H9 (cell line): ENCODE measurements around the gene FBXL14. TPM values are rescaled to one million over a fixed set of nuclear protein-coding genes. Genes with fewer than 3 reads are reported as not detected.

Experiments used
- DNase-seq: peaks from one replicate; pipeline ENCODE4 v3.0.0-alpha.2; 2017
- H2AFZ ChIP-seq: one replicate; pipeline ENCODE4 v1.6.1; 2013; ENCODE audit warnings: mild to moderate bottlenecking, low read length, control low read depth, moderate library complexity
- H2AK5ac ChIP-seq: 2 replicates; pipeline ENCODE4 v1.6.1; 2013; ENCODE audit warnings: low read length, control low read depth, mixed read lengths; ENCODE audit not compliant: insufficient read length
- H2BK120ac ChIP-seq: one replicate; pipeline ENCODE4 v1.6.1; 2013; ENCODE audit warnings: low read depth, mild to moderate bottlenecking, low read length, control low read depth, inconsistent platforms; ENCODE audit not compliant: poor library complexity, severe bottlenecking
- H2BK12ac ChIP-seq: 2 replicates; pipeline ENCODE4 v1.6.1; 2013; ENCODE audit warnings: low read length, control low read depth, mixed read lengths, low read depth; ENCODE audit not compliant: insufficient read length
- H2BK15ac ChIP-seq: 2 replicates; pipeline ENCODE4 v1.6.1; 2013; ENCODE audit warnings: low read depth, low read length, control low read depth
- H2BK20ac ChIP-seq: one replicate; pipeline ENCODE4 v1.6.1; 2013; ENCODE audit warnings: low read depth, mild to moderate bottlenecking, low read length, control low read depth, inconsistent platforms; ENCODE audit not compliant: poor library complexity, severe bottlenecking
- H2BK5ac ChIP-seq: 2 replicates; pipeline ENCODE4 v1.6.1; 2013; ENCODE audit warnings: low read length, control low read depth, mixed read lengths; ENCODE audit not compliant: insufficient read length
- H3K14ac ChIP-seq: 2 replicates; pipeline ENCODE4 v1.6.1; 2013; ENCODE audit warnings: low read length, control low read depth; ENCODE audit not compliant: insufficient read depth
- H3K18ac ChIP-seq: 2 replicates; pipeline ENCODE4 v1.6.1; 2013; ENCODE audit warnings: low read depth, mild to moderate bottlenecking, mixed read lengths, low read length, control low read depth; ENCODE audit not compliant: insufficient read length
- H3K23ac ChIP-seq: 2 replicates; pipeline ENCODE4 v1.6.1; 2013; ENCODE audit warnings: low read length, control low read depth, mixed read lengths, low read depth; ENCODE audit not compliant: insufficient read length
- H3K23me2 ChIP-seq: 2 replicates; pipeline ENCODE4 v1.6.1; 2013; ENCODE audit warnings: low read depth, mild to moderate bottlenecking, mixed read lengths, low read length, control low read depth; ENCODE audit not compliant: insufficient read length, poor library complexity, severe bottlenecking
- H3K27ac ChIP-seq: 2 replicates; pipeline ENCODE4 v1.5.1; 2013; ENCODE audit warnings: low read length, control low read depth, mixed read lengths, low read depth; ENCODE audit not compliant: insufficient read length
- H3K27me3 ChIP-seq: 2 replicates; pipeline ENCODE4 v1.6.1; 2013; ENCODE audit warnings: low read length, control low read depth, inconsistent platforms; ENCODE audit not compliant: insufficient read depth
- H3K4ac ChIP-seq: 2 replicates; pipeline ENCODE4 v1.6.1; 2013; ENCODE audit warnings: low read depth, mild to moderate bottlenecking, control low read depth, inconsistent platforms, low read length, moderate library complexity
- H3K4me1 ChIP-seq: 2 replicates; pipeline ENCODE4 v1.6.1; 2013; ENCODE audit warnings: low read length, control low read depth, inconsistent platforms; ENCODE audit not compliant: insufficient read depth
- H3K4me2 ChIP-seq: 2 replicates; pipeline ENCODE4 v1.6.1; 2013; ENCODE audit warnings: low read length, control low read depth, mixed read lengths; ENCODE audit not compliant: insufficient read length, insufficient read depth
- H3K56ac ChIP-seq: 2 replicates; pipeline ENCODE4 v1.6.1; 2013; ENCODE audit warnings: low read depth, mild to moderate bottlenecking, mixed read lengths, low read length, control low read depth; ENCODE audit not compliant: insufficient read length
- H3K79me1 ChIP-seq: 2 replicates; pipeline ENCODE4 v1.6.1; 2013; ENCODE audit warnings: low read depth, mild to moderate bottlenecking, moderate library complexity, low read length, control low read depth, inconsistent platforms; ENCODE audit not compliant: insufficient read depth, poor library complexity, severe bottlenecking
- H3K79me2 ChIP-seq: 2 replicates; pipeline ENCODE4 v1.6.1; 2013; ENCODE audit warnings: low read length, control low read depth, inconsistent platforms; ENCODE audit not compliant: insufficient read depth
- H3K9ac ChIP-seq: 2 replicates; pipeline ENCODE4 v1.6.1; 2013; ENCODE audit warnings: low read length, control low read depth, mixed read lengths; ENCODE audit not compliant: insufficient read length; ENCODE audit errors: extremely low read depth
- H3K9me3 ChIP-seq: one replicate; pipeline ENCODE4 v1.6.1; 2013; ENCODE audit warnings: low read depth, low read length, inconsistent platforms; ENCODE audit not compliant: control insufficient read depth
- H3T11ph ChIP-seq: one replicate; pipeline ENCODE4 v1.6.1; 2013; ENCODE audit warnings: mild to moderate bottlenecking, low read length, control low read depth, inconsistent platforms
- H4K20me1 ChIP-seq: one replicate; pipeline ENCODE4 v1.6.1; 2013; ENCODE audit not compliant: control insufficient read depth, insufficient read length, insufficient read depth
- H4K5ac ChIP-seq: 2 replicates; pipeline ENCODE4 v1.6.1; 2013; ENCODE audit warnings: low read depth, mild to moderate bottlenecking, mixed read lengths, low read length, control low read depth; ENCODE audit not compliant: insufficient read length
- H4K8ac ChIP-seq: replicated peaks from 2 replicates; pipeline ENCODE4 v1.6.1; 2013; ENCODE audit warnings: low read length, control low read depth, mixed read lengths, low read depth; ENCODE audit not compliant: insufficient read length
- H4K91ac ChIP-seq: 2 replicates; pipeline ENCODE4 v1.6.1; 2013; ENCODE audit warnings: low read depth, mild to moderate bottlenecking, moderate library complexity, mixed read lengths, low read length, control low read depth; ENCODE audit not compliant: insufficient read length
- H3K27ac Mint-ChIP-seq, 3 experiments: 2 replicates in 2 of 3; 3 replicates in 1 of 3; pipeline ENCODE4 v1.8.0; 2020 to 2021; ENCODE audit warnings: mixed read lengths in 3 of 3, mild to moderate bottlenecking in 1 of 3, moderate library complexity in 1 of 3
- H3K27me3 Mint-ChIP-seq: 2 replicates; pipeline ENCODE4 v1.8.0; 2021; ENCODE audit warnings: low read depth, mild to moderate bottlenecking, moderate library complexity, mixed read lengths
- H3K36me3 Mint-ChIP-seq, 3 experiments: 2 replicates in 2 of 3; 3 replicates in 1 of 3; pipeline ENCODE4 v1.8.0; 2020 to 2021; ENCODE audit warnings: low read depth in 3 of 3, mixed read lengths in 3 of 3; ENCODE audit not compliant: insufficient read depth in 1 of 3
- H3K4me1 Mint-ChIP-seq, 2 experiments: 2 replicates each; pipeline ENCODE4 v1.8.0; 2020; ENCODE audit warnings: mixed read lengths in 2 of 2
- H3K4me3 Mint-ChIP-seq, 2 experiments: 2 replicates in 1 of 2; 3 replicates in 1 of 2; pipeline ENCODE4 v1.8.0; 2020 to 2021; ENCODE audit warnings: mild to moderate bottlenecking in 2 of 2, mixed read lengths in 2 of 2, moderate library complexity in 1 of 2
- H3K9me3 Mint-ChIP-seq, 2 experiments: 2 replicates in 1 of 2; 3 replicates in 1 of 2; pipeline ENCODE4 v1.8.0; 2020; ENCODE audit warnings: mild to moderate bottlenecking in 2 of 2, mixed read lengths in 2 of 2, moderate library complexity in 1 of 2
- CTCF ChIP-seq: fragments of 200-600 bp; sonication (generic); conservative IDR thresholded peaks from 3 replicates; pipeline ENCODE4 v1.8.0; 2021; ENCODE audit warnings: antibody characterized with exemption, mild to moderate bottlenecking
- WGBS: extraction: QIAGEN DNeasy Blood & Tissue Kit; methylation state at CpG from one replicate; pipeline ENCODE4 v1.1.7; 2013; ENCODE audit warnings: missing lambda C conversion rate, low lambda C conversion rate, mixed read lengths; ENCODE audit not compliant: insufficient read length; ENCODE audit errors: extremely low coverage; 5-methylcytosine and 5-hydroxymethylcytosine counted together
- total RNA-seq: library from RNA; stranded (reverse); gene quantifications from 2 replicates; pipeline ENCODE4 v1.2.1, GENCODE V29; 2021

Gene FBXL14
- total RNA-seq, 1 experiment from 2014 or later: 15.6 TPM

DNA sequence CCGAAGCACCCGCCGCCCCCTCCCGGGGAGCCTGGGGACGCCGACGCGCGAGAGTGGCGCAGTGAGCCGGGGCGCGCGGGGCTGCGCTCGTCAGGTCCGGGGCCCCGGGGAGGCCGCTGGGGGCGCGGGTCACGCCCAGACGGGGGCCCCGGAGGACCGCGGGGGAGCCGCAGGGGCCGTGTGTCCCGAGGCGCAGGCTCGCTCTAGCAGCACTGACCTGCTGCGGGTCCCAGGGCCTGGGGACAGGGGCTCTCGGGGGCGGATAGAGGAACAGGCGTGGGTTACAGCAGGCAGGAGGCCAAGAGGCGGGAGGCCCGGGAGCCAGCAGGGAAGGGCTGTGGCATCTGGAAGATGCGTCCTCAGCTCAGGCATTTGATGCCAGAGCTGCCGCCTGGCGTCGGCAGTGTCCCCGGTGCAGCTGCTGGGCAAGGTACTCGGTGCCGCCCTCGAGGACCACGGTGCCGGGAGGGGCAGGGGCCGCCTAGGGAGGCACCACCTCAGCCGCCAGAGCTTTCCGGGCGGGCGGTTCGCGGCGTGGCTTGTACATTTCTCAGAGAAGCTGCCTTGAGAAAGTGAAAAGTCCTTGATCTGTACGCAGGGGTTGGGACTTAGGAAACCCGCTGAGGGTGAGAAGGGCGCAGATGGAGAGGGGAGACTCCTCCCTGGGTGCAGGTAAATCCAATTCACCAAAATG, 35.9 kb upstream of the FBXL14 start:
- Histone ChIP-seq H3K14ac (no peak overlapping the region), H3K18ac (no peak overlapping the region), H3K23ac (no peak overlapping the region), H3K4me2 (peak overlapping the region; percentile 65), H2BK20ac (no peak overlapping the region), H3K79me2 (no peaks in the 10 kb centered on the region), H4K20me1 (no peaks in the 10 kb centered on the region), H3K4me1 (peaks cover 2% of the 10 kb centered on the region), H4K5ac (no peak overlapping the region), H3K9ac (no peak overlapping the region), H2AK5ac (no peak overlapping the region), H3K4ac (no peak overlapping the region), H3K27ac (no peak overlapping the region), H2AFZ (no peak overlapping the region), H3K23me2 (peaks cover 14% of the 10 kb centered on the region), H3K79me1 (no peaks in the 10 kb centered on the region), H3K56ac (no peak overlapping the region), H3T11ph (no peak overlapping the region), H3K9me3 (no peaks in the 10 kb centered on the region), H4K8ac (no peak overlapping the region), H2BK15ac (no peak overlapping the region), H4K91ac (no peak overlapping the region), H2BK5ac (no peak overlapping the region), H3K27me3 (peaks cover 32% of the 10 kb centered on the region; the same call in 1 of the 2 replicates), H2BK120ac (no peak overlapping the region), H2BK12ac (no peak overlapping the region)
- no CpG with 5 or more reads among the region's 58 CpGs for WGBS
- peak; percentile 78 for DNase-seq
- Mint-ChIP-seq H3K9me3 (peaks cover 0 to 4% of the 10 kb centered on the region in 2 experiments; a peak in 1 of 5 replicates), H3K27me3 (peaks cover 91% of the 10 kb centered on the region), H3K27ac (peak overlapping the region in 1 of 3 experiments; percentile 78; a peak in 1 of 7 replicates), H3K4me1 (peaks cover 44 to 60% of the 10 kb centered on the region in 2 experiments), H3K4me3 (peak overlapping the region; percentile 60 to 86), H3K36me3 (peaks cover 0 to 1% (median 0%) of the 10 kb centered on the region in 3 experiments; a peak in 1 of 7 replicates)
- no peak; the same call in 2 of the 3 replicates for TF ChIP-seq CTCF
